HL-60 (cell line): ENCODE data around the gene SGCB.

Experiments
- CTCF ChIP-seq: IDR thresholded peaks from one replicate; pipeline ENCODE4 v1.5.1; 2011; ENCODE audit warnings: low read length, control low read depth, inconsistent platforms; ENCODE audit not compliant: insufficient read depth
- GABPA ChIP-seq: IDR thresholded peaks from 2 replicates; pipeline ENCODE4 v1.6.1; 2012; ENCODE audit warnings: low read depth
- POLR2AphosphoS5 ChIP-seq: IDR thresholded peaks from 2 replicates; pipeline ENCODE4 v1.6.1; 2012; ENCODE audit warnings: low read depth
- REST ChIP-seq: IDR thresholded peaks from 2 replicates; pipeline ENCODE4 v1.6.1; 2012; ENCODE audit warnings: low read depth; ENCODE audit not compliant: insufficient replicate concordance

- TF ChIP-seq CTCF (no peak), POLR2AphosphoS5 (no peak), REST (no peak), GABPA (no peak)
Observed at GRCh38 chr4:52016981-52017380, 21.1 kb downstream of the SGCB start.
